ENCODE data around the gene FTO.

DNA sequence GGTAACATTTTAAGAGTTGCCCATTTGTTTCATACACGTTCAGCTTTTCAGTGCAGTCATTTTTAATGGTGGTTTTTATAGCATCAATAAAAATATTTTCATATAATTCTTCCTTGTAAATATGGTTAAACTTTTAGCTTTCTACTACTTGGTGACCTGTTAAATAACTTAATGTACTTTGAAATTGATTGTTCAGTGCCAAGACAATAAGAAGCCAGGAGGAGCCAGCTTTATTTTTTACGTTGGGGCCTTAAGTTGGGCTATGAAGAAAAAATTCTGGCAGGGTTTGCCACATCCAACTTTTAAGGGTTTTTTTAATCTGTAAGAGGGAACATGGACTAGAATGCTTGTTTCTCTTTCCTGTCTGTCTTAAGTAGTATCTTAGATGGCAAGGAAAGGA is 284.2 kb downstream of the FTO start:
- TF ChIP-seq TAF1 (IDR thresholded peaks at IDR 0.05; ENCODE audit: borderline replicate concordance, insufficient read depth, low read length) (no peak), POLR2AphosphoS5 (IDR thresholded peaks at IDR 0.05; ENCODE audit: low read depth, low read length) (no peak)

Data from PFSK-1 (cell line).